Measurements from ENCODE around the gene PIGM.

DNA sequence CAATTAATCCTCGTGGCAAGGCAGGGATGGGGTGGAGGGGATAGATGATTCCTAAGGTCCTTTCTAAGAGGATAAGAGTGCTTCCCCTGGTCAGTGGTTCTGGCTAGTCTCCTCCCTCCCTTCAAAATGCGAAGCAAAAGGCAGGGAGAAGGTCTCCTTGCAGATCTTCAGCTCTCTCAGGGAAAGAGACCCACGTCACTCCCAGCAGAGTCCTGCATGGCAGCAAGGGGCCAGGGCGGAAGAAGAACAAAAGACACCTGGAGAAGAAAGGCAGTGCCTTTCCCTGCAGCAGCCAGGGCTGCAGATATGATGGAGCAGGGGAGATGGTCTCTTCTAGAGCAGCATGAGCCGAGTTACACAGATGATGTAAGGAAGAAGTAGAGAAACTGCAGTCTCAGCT, 48.1 kb downstream of the PIGM start:
- TF ChIP-seq, protein P1, sequence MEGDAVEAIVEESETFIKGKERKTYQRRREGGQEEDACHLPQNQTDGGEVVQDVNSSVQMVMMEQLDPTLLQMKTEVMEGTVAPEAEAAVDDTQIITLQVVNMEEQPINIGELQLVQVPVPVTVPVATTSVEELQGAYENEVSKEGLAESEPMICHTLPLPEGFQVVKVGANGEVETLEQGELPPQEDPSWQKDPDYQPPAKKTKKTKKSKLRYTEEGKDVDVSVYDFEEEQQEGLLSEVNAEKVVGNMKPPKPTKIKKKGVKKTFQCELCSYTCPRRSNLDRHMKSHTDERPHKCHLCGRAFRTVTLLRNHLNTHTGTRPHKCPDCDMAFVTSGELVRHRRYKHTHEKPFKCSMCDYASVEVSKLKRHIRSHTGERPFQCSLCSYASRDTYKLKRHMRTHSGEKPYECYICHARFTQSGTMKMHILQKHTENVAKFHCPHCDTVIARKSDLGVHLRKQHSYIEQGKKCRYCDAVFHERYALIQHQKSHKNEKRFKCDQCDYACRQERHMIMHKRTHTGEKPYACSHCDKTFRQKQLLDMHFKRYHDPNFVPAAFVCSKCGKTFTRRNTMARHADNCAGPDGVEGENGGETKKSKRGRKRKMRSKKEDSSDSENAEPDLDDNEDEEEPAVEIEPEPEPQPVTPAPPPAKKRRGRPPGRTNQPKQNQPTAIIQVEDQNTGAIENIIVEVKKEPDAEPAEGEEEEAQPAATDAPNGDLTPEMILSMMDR (IDR thresholded peaks at IDR 0.05) = no peak
- TF ChIP-seq POLR2A (IDR thresholded peaks at IDR 0.05) = no peak

Data from right lobe of liver (tissue), 4 donors.